GM21619 (cell line): Measurements from ENCODE around the gene SCN5A.

Experiments
- ATAC-seq: cut with Tn5 transposase; IDR thresholded peaks from one replicate; pipeline ENCODE4 v1.9.1; 2021; ENCODE audit not compliant: unreplicated experiment

The SCN5A gene

DNA sequence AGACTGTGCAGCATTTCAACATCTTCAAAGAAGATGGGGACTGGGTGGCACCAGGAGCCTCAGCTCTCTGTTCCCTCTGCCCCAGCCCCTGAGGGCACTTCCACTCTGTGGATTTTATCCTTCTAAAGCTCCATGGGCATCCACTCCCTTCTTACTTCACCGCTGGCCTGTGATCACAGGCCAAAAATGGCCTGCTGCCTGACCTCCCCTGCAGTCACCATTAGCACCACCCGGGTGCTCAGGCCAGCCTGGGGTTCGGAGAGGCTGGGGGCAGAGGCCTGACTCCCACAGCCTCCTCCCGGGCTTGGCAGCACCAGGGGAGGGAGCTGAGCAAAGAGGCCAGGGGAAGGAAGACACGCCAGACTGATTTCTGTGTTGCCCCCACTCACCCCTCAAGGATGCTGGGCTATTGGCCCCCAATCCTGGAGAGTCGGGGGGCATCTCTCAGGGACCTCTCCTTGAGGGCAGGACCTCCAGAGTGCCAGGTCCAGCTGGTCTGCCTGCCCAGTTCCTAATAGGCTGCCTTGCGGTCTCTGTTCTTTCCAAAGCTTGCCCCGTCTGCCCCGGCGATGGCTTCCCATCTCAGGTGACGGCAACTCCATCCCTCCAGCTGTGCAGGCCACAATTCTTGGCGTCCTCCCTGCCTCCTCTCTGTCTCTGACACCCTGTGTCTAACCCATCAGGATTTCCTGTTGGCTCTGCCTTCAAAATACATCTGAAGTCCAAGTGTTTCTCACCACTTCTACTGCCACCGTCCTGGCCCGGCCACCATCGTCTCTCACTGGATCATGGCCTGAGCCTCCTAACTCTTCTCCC is 86.2 kb downstream of the SCN5A start:
- ATAC-seq = no peak

DNA sequence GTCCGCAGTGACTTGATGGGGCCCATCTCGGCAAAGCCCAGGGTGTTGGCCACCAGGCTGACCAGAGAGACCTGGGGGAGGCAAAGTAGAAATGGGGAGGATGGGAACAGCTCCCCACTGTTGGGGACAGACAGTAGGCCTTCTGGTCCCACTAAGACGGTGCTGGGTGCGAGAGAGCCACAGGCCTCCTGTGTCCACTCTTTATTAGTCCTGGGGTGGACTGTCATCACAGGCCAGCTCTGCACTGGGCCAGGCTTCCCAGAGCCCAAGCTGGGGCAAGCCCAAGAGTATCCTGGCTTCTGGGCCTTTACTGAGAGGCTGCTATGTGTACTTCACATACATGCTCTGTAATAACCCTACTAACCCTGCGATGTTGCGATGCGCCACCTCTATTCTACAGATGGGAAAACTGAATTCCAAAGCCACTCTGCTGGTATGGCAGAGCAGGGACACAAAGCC is 87.0 kb downstream of the SCN5A start:
- ATAC-seq = no peak

DNA sequence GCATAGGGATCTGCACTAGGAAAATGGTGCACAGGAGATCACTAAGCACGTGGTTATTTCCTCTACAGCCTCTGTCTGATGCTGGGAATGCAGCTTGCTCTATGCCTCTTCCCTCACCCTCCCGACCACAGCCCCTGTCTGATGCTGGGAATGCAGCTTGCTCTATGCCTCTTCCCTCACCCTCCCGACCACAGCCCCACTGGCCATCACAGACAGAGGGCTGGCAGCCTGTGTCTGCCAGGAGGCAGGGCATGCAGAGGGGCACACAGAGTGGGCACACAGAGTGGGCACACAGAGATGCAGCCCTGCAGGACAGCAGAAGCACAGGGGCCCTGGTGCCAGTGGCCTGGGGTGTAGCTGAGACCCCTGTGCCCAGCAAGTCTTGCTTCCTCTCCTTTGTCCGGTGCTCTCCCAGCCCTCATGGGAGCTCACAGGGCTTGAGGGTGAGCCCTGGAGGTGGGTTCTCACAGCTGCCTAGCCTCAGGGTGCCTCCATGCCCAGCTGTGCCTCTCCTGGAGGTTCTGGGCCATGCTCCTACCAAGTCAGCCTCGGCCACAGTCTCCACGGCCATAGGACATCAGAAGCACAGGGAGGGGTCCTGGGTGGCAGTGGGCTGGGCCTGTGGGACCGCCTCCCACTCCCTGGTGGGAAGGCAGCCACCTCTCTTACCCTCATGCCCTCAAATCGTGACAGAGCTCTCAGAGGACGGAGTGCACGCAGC is 87.6 kb downstream of the SCN5A start:
- ATAC-seq = no peak

DNA sequence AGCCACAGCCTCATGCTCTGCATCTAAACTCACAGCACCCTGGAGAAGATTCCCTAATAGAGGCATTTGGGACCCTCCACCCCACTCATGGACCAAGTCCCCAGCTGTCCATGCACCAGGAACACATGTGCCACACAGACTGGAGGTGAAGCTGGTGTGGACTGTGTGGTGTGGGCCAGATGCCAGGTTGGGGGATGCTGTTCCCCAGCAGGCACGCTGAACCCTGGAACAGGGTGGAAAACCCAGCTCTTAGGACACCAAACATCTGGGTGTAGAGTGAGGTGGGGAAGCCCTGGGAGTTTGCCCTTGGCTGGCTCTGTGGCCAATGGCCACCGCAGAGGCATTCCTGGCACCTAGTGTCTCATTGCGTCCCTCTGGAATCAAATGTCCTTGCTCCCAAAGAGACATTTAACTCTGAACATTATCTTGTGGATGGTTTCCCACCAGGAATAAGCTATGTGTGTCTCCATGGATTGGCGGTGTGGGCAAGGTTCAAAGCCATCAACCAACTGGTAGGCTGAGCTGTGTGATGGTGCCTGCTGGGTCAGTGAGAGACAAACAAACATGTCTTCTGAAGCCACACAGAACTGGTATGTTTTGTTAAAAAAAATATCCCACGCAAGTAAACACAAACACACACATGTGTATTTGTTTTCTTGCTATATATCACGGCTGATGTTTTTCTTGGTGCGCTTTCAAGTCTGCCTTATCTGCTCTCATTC is 88.3 kb downstream of the SCN5A start:
- ATAC-seq = no peak

DNA sequence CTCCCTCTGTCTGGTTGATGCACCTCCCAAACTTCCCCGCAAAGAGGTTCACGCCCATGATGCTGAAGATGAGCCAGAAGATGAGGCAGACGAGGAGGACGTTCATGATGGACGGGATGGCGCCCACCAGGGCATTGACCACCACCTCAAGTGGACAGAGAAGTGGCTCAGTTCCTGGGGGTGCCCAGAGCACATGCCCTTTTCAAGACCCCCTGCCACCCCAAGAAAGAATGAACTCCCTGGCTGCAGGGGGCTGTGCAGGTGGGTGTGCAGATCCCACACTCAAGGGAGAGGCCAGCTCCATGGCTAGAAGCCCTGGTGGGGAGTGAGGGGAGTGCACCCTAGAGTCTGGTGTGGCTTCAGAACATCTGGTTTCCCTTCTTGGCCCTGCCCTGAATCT is 89.2 kb downstream of the SCN5A start:
- ATAC-seq = no peak

DNA sequence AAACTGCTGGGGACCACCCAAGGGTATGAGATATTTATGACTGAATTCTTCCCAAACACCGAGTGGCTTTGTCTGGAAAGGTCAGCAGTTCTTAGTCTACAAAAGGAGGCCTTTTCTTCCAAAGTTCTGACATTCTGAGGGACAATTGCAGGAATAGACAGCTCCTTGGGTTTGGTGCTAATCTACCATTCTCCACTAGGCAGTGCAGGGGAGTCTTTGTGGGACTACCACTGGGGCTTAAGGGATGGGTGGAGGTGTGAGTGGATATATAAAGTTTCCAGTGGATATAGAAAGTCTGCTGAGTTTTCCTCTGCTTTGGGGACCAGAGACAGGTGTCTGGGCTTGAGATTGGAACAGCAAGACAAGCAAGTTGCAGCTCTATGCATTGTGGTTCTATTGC is 90.6 kb downstream of the SCN5A start:
- ATAC-seq = no peak

DNA sequence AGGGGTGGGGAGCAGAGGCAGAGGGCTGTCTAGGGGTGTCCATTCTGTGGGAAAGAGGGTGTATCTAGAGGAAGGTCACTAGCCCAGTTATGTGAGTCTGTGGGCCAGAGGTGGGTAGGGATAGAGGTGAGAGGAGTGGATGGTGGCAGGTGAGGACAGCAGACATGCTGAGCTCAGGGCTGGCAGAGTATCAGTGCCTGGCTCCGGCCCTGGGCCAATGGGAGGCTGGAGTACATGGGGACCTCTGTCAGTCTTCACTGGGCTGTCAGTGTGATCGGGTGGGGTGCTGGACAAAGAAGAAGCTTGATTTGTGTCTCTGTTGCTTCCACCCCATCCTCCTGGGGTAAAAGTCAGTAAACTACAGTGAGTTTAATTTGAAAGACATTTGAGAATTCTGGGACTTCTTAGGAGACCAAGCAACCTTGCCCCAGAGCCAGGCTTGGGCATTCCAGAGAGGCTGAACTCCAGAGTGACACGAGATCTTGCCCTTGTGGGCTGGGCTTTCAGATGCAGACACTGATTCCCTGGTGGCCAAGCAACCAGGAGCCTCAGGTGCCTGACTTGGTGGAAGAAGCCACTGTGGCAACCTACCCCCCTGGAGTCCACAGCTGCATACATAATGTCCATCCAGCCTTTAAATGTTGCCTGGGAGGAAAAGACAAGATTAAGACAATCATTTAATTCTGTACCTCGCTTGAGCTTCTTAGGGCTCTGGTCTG is 92.7 kb downstream of the SCN5A start:
- no peak for ATAC-seq

DNA sequence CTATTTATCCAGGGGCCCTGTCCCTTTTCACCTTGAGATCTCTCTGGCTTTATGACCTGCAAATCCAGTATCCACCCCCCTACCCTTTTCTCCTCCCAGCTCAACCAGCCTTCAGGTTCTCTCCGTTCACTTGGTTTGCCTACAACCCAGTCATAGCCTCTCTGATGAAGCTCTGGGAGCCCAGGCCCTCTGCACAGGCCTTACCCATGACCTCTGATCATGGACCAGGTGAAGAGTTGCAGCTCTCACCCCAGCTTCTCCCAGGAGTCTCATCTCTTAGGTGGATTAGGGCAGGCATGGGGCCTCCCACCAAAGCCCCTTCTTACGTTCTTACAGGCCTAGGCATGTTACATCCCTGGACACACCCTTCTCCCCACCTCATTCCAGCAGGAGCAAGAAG is 93.6 kb downstream of the SCN5A start:
- no peak for ATAC-seq

DNA sequence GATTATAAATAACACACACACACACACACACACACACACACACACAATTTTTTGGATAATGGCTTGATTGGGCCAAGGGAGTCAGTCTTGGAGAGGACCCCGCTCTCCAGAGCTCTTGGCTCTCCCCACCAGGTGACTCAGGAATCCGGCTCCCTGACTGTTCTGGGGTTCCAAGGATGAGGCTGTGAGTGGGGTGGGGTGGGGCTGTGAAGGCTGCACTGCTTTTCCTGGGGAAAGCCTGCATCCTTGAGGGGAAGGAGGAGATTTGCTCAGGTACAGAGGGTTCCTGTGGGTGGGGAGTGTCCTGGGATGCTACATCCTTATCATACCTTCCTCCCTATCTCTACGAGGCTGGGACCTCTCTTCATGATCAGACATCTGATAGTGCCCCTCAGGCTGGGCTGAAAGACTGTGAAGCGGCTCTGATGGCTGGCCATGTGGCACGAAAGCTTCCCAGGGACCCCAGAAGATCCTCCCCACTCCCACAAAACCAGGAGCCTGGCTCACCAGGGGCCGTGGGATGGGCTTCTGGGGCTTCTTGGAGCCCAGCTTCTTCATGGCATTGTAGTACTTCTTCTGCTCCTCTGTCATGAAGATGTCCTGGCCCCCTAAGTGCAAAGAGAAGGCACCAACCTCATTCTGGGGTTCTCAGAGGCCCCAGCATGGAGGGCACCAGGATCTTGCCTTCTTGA is 94.2 kb downstream of the SCN5A start:
- ATAC-seq = no peak

DNA sequence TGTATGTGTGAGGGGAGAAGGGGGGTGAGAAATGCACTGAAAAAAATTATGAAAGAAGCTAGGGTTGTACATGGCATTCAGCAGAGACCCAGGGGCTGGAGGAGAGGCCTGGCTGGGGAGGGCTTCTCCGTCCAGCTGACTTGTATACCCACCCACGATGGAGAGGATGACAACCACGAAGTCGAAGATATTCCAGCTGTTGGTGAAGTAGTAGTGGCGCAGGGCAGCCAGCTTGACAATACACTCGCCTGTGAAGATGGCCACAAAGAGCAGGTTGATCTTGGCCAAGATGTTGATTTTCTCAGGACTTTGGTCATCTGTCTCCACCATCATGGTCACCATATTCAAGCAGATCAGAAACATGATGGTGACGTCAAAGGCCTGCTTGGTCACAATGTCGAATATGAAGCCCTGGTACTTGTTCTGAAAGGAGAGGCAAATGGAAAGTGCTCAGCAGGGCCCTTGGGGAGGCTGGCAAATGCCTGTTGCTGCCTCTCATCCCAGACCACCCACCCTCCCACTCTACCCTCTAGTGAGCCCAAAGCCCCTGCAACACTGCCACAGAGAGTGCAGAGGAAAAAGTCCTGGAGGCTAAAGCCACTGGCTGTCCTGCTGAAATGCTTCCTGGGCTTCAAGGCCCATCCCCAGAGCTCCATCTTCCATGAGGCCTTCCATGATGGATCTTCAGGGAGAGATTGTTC is 95.2 kb downstream of the SCN5A start:
- ATAC-seq = no peak

DNA sequence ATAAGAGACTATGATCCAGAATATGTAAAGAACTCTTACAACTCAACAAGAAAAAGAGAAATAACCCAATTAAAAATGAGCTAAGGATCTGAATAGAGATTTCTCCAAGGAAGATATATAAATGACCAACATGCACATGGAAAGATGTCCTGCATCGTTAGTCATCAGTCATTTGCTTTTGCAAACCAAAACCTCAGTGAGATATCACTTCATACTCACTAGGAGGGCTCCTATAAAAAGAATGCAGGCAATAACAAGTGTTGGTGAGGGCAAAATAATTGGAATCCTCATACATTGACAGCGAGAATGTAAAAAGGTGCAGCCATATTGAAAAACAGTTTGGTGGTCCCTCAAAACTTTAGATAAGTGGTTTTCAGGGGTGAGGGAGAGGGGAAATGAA is 96.4 kb downstream of the SCN5A start:
- no peak for ATAC-seq

DNA sequence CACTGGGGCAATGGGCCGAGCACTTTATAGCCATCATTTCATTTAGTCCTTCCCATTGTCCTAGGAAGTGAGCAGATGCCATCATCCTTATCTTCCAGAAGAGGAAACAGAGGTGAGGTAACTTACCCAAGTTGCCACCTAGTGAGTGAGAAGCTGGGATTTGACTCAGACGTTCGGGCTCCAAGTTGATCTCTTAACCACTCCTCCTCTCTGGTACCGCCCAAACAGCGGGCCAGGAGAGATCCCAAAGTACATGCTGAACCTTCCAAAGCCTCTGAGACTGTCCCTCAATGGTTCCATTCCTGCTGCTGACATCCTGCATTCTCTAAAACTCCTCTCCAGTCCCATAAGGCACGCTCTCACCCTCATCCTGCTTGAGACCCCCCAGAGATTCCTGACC is 97.1 kb downstream of the SCN5A start:
- no peak for ATAC-seq

DNA sequence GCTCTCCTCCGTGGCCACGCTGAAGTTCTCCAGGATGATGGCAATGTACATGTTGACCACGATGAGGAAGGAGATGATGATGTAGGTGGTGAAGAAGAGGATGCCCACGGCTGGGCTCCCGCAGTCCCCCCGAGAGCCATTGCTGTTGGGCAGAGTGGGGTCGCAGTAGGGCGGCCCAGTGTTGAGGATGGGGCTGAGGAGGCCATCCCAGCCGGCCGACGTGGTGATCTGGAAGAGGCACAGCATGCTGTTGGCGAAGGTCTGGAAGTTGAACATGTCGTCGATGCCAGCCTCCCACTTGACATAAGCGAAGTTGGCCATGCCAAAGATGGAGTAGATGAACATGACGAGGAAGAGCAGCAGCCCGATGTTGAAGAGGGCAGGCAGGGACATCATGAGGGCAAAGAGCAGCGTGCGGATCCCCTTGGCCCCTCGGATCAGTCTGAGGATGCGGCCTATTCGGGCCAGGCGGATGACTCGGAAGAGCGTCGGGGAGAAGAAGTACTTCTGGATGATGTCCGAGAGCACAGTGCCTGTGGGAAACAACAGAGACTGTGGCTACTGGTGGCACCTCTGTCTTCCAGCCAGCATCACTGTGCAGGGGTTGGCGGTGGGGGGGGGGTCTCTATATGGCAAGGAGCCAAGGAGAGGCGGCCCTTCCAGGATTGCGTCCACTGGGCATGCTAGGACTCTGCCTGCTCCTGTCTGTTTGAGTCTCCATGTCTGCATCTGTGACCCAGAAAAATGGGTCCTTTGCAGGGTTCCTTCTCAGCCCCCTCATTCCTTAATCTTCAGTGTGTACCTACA is 98.3 kb downstream of the SCN5A start:
- ATAC-seq = no peak

DNA sequence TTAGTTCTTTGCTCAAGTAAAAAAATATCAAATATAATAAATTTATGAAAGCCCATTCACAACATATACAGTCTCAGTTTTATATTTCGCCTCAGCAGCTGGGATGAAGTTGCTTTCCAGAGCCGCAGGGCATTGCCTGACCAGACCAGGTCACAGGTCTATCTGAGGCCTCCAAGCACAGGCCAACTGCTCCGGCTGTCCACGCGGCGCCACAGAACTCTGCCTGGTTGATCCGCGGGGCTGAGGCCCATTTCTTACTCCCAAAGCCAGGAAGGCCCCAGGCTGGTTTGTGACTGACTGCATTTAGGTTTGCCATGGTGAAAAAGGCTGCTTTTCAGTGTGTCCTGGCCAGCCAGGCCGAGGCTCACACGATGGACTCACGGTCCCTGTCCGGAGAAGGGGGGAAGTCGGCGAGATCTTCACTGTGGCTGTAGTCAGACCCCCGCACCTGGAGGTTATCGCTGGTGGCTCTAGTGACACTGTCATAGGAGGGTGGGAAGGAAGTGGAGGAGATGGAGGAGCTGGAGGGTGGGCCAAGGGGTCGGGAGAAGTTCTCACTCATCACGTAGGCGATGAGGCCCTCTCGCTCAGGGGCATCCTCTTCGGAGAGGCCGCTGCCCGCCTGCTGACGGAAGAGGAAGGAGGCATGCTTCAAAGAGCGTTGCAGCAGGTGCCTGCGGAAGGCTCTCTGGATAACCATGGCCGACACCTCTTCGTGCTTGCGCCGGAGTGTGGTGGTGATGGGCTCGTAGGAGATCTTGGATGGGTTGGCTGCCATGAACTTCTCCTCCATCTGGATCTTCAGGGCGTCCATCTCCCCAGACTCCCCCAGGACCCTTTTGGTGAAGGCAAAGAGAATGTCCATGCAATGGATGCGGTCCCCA is 99.3 kb downstream of the SCN5A start:
- no peak for ATAC-seq

DNA sequence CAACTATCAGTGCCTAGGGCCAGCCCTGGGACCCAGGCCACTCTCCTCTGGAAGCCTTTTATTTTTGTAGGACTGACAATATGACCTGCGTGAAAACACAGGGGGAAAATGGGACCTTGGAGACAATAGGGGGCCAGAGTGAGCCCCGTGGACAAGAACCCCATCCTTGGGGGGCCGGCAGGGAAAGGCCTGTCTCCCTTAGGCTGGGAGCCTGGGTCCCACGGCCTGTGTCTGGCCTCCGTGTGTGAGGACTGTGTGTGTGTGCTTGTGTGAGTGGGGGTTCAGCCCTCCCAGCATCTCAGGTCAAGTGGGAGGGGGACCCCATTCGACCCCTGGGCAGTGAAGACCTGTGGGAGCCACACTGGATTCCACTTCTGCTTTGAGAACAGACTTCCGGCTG is 100.0 kb downstream of the SCN5A start:
- no peak for ATAC-seq

DNA sequence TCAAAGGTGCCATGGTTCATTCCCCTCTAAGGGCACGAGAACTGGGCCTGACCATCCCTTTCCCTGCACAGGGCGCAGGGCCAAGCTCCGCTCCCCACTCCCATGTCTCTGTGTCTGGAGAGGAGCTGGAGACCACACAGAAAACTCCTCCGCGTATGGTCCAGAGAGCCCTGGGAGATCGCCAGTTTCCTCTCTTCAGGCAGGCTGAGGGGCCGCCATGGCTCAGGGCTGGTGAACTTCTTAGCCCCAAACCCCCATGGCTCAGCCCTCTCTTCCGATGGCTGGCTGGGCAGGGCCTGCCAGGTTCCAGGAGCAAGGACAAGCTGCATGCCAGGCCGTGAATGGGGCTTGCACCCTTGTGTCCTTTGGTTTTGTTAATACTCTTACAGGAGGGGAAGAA is 100.4 kb downstream of the SCN5A start:
- no peak for ATAC-seq

DNA sequence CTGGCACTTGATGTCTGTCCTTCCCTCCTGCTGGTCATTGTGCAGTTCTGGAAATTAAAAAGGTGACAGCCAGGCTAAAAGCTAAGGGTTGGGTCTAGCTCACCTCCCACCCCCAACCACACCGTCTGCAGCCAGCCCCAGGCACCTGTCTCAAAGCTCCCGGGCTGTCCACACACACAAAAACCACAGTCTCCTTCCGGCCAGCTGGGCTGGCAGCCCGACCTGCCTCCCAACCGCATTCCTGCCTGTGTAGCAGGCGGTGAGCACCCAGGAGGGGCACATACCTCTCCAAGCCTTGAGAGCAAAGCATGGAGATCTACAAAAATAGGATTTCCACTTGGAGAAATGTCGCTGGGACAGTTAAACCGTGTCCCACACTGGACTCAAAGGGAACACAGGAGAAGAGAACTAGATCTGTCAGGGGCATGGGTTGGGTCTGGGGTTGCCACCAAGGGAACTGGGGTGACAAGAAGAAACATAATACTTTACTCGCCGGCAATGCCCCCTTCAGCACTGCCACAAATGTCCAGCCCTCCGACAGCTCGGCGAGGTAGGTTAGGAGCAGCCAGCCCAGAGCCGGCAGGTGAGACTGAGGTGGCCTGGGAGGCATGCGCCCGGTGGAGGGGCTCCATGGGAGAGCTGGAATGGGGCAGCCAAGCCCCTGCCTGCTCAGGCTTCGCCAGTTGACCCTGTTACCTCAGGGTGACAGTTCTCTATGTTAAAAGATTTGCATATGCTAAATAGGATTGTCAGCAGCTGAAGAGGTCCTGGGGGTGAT is 101.1 kb downstream of the SCN5A start:
- no peak for ATAC-seq
